ENCODE data around the gene KRTAP22-1.

Gene KRTAP22-1

DNA sequence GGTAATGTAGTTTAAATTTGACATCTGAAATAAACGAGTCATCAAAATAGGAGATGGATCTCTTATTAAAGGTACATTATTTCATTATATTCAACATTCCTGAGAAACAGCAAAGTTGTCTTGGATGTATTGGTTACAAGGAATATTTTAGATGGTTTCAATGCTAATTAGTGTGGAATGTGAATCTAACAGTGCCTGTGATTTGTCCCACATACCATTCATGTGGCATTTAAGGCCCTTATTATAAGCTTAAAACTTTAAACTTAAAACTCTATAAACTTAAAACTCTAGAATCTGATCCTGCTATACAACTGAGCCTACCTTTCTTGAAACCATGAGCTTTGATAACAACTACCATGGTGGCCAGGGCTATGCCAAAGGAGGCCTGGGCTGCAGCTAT lies at the start of gene KRTAP22-1:
Gene KRTAP22-1, plus strand, starts transcription at position 301 of the 400 bp plus-strand sequence.
- Histone ChIP-seq H3K36me3 (ENCODE audit: control insufficient read depth in 2 of 2, insufficient read depth in 2 of 2, low read length in 2 of 2) (no peaks in the 10 kb centered on the region), H3K27ac (ENCODE audit: low read length) (no peak within 1 kb of the TSS)

DNA sequence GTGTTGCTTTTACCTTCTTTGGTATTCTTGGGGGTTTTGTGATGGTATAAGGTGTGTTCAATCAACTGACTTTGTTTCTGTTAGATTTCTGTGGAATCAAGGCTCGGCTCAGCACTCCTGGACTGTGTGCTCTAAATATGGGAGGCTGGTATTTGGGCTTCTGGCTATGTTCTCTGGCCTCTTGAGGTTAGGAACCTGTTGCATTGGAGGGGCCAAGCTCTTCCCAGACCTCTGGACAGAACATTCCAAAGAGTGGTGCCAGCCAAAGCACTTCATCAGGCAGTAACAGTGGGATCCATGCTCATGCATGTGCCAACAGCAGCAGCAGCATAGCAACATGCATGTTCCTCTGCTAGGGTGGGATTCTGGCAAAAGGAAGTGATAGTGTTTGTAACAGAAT lies 48.1 kb upstream of the KRTAP22-1 start:
- Histone ChIP-seq H3K27ac (ENCODE audit: low read length) (no peak overlapping the region), H3K27me3 (ENCODE audit: control insufficient read depth in 1 of 2, insufficient read depth in 2 of 2, low read length in 2 of 2) (no peaks in the 10 kb centered on the region), H3K9me3 (ENCODE audit: control insufficient read depth in 2 of 2, low read length in 2 of 2) (no peaks in the 10 kb centered on the region), H3K4me3 (ENCODE audit: low read length in 2 of 2) (no peak overlapping the region), H3K36me3 (ENCODE audit: control insufficient read depth in 2 of 2, insufficient read depth in 2 of 2, low read length in 2 of 2) (no peaks in the 10 kb centered on the region), H3K4me1 (ENCODE audit: control insufficient read depth, insufficient read depth, low read length) (no peaks in the 10 kb centered on the region), H3K9ac (ENCODE audit: low read length in 2 of 2) (no peak overlapping the region)

More for the DNA sequence above, at the start of gene KRTAP22-1:
- H3K9ac ChIP-seq (ENCODE audit: low read length in 2 of 2) = no peak within 1 kb of the TSS
- H3K9me3 ChIP-seq (ENCODE audit: control insufficient read depth in 2 of 2, low read length in 2 of 2) = no peaks in the 10 kb centered on the region
- no peak within 1 kb of the TSS for H3K4me3 ChIP-seq (ENCODE audit: low read length in 2 of 2)
- no peaks in the 10 kb centered on the region for H3K4me1 ChIP-seq (ENCODE audit: control insufficient read depth, insufficient read depth, low read length)
- H3K27me3 ChIP-seq (ENCODE audit: control insufficient read depth in 1 of 2, insufficient read depth in 2 of 2, low read length in 2 of 2) = no peaks in the 10 kb centered on the region

DNA sequence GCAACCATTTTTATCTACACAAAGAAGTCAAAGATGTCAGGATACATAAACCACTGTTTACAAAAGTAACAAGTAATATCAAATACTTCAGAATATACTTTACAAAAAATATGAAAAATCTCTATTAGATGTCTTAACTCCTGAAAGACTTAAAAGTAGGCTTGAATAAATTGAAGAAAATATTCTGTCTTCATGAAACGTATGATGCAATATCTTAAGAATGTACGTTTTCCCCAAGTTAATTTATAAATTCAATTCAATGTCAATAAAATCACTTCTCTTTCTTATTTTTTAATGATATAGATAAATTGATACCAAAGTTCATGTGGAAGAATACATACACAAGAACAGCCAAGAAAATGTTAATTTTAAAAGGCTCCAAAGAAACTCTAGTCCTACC lies 45.8 kb upstream of the KRTAP22-1 start:
- no peak overlapping the region for H3K9ac ChIP-seq (ENCODE audit: low read length in 2 of 2)
- H3K27me3 ChIP-seq (ENCODE audit: control insufficient read depth in 1 of 2, insufficient read depth in 2 of 2, low read length in 2 of 2) = no peaks in the 10 kb centered on the region
- H3K9me3 ChIP-seq (ENCODE audit: control insufficient read depth in 2 of 2, low read length in 2 of 2) = no peaks in the 10 kb centered on the region
- H3K4me3 ChIP-seq (ENCODE audit: low read length in 2 of 2) = no peak overlapping the region
- H3K36me3 ChIP-seq (ENCODE audit: control insufficient read depth in 2 of 2, insufficient read depth in 2 of 2, low read length in 2 of 2) = no peaks in the 10 kb centered on the region
- no peak overlapping the region for H3K27ac ChIP-seq (ENCODE audit: low read length)
- no peaks in the 10 kb centered on the region for H3K4me1 ChIP-seq (ENCODE audit: control insufficient read depth, insufficient read depth, low read length)

DNA sequence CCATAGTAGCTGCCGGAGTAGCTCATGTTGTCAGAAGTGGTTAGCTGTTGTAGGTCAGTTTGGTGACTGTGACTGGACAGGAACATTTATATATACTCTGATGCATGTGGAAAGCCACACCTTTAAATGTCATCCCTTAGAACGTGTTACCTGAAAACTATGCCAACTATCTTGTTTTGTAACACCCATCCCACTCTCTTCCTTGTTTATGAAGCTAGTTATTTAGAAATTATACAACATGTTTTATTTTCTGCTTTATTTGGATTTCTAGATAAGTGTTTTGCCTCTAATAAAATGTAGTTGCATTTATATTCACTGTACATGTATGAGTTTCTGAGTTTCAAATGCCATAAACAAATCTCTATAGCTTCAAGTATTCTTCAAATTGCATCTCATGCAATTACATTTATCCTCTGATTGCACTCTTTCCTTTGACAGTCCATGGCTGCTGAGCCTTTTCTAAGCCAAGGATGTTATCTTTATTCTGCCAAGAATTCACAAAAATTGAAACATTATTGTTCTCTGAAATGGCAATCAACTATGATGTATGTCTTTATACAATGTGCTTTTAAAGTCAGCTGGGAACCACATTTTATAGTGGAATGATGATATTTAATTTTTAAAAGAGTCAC lies 39.5 kb upstream of the KRTAP22-1 start, which contains the start of gene KRTAP19-7:
Gene KRTAP19-7, minus strand, starts transcription at position 51 of the 632 bp plus-strand sequence. Its CDS starts 25 bp downstream, at position 26.
- Histone ChIP-seq H3K4me1 (ENCODE audit: control insufficient read depth, insufficient read depth, low read length) (no peaks in the 10 kb centered on the region), H3K36me3 (ENCODE audit: control insufficient read depth in 2 of 2, insufficient read depth in 2 of 2, low read length in 2 of 2) (no peaks in the 10 kb centered on the region), H3K27ac (ENCODE audit: low read length) (no peak within 1 kb of the TSS), H3K4me3 (ENCODE audit: low read length in 2 of 2) (no peak within 1 kb of the TSS), H3K9ac (ENCODE audit: low read length in 2 of 2) (no peak within 1 kb of the TSS), H3K9me3 (ENCODE audit: control insufficient read depth in 2 of 2, low read length in 2 of 2) (no peaks in the 10 kb centered on the region), H3K27me3 (ENCODE audit: control insufficient read depth in 1 of 2, insufficient read depth in 2 of 2, low read length in 2 of 2) (no peaks in the 10 kb centered on the region)

DNA sequence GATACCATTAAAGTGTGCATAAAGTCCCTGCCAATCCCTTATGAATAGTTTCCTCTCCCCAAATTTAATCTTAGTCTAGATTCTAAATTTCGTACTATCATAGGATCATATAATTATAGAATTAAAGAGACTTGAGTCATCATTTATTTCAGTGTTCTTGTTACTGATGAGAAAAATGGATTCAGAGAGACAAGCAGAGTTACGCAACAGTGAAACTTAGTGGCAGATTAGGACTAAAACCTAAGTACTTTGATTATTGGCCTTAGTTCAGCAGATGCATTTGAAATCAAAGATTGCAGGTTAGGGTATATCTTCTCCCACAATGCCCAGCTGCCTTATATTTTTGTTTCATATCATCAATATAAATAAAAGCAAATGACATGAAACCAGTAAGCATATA lies 38.9 kb upstream of the KRTAP22-1 start:
- Histone ChIP-seq H3K9me3 (ENCODE audit: control insufficient read depth in 2 of 2, low read length in 2 of 2) (no peaks in the 10 kb centered on the region), H3K27me3 (ENCODE audit: control insufficient read depth in 1 of 2, insufficient read depth in 2 of 2, low read length in 2 of 2) (no peaks in the 10 kb centered on the region), H3K4me1 (ENCODE audit: control insufficient read depth, insufficient read depth, low read length) (no peaks in the 10 kb centered on the region), H3K36me3 (ENCODE audit: control insufficient read depth in 2 of 2, insufficient read depth in 2 of 2, low read length in 2 of 2) (no peaks in the 10 kb centered on the region), H3K4me3 (ENCODE audit: low read length in 2 of 2) (no peak overlapping the region), H3K27ac (ENCODE audit: low read length) (no peak overlapping the region), H3K9ac (ENCODE audit: low read length in 2 of 2) (no peak overlapping the region)

DNA sequence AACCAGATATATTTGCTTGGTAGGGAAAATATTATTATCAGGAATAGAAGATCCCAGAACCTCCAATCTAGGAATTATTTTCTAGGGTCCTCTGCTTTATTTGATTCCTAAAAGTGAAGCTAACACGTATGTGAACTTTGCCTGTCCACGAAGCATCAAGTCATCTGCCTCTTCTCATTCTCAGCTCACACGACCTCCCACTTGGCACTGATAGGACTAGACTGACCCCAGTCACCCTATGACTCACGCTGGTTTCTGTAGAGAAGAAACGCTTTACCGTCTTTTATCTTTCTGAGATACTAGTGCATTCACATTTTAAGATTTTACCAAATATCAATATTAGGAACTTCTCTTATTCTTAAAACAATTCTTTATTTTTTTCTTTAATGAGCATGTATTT lies 37.8 kb upstream of the KRTAP22-1 start:
- no peak overlapping the region for H3K9ac ChIP-seq (ENCODE audit: low read length in 2 of 2)
- no peaks in the 10 kb centered on the region for H3K4me1 ChIP-seq (ENCODE audit: control insufficient read depth, insufficient read depth, low read length)
- H3K9me3 ChIP-seq (ENCODE audit: control insufficient read depth in 2 of 2, low read length in 2 of 2) = no peaks in the 10 kb centered on the region
- no peaks in the 10 kb centered on the region for H3K36me3 ChIP-seq (ENCODE audit: control insufficient read depth in 2 of 2, insufficient read depth in 2 of 2, low read length in 2 of 2)
- H3K4me3 ChIP-seq (ENCODE audit: low read length in 2 of 2) = no peak overlapping the region
- no peaks in the 10 kb centered on the region for H3K27me3 ChIP-seq (ENCODE audit: control insufficient read depth in 1 of 2, insufficient read depth in 2 of 2, low read length in 2 of 2)
- no peak overlapping the region for H3K27ac ChIP-seq (ENCODE audit: low read length)

DNA sequence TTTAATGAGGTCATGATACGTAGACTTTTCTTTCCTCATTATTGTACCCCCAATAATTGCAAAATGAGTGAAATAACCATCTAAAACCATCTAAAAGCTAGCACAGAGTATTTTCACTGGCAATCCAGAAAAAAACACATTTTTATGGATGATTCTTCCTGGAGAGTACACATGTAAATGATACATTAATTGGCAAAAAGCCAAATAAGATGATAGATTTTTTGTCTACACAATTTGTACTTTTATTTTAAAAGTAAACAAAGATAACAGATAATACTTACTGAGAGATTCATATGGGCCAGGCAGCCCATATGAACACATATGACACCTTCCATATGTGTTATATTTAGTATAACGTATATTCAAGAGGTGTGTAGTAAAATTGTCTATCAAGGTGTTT lies 37.3 kb upstream of the KRTAP22-1 start:
- H3K4me1 ChIP-seq (ENCODE audit: control insufficient read depth, insufficient read depth, low read length) = no peaks in the 10 kb centered on the region
- no peak overlapping the region for H3K9ac ChIP-seq (ENCODE audit: low read length in 2 of 2)
- no peak overlapping the region for H3K27ac ChIP-seq (ENCODE audit: low read length)
- no peak overlapping the region for H3K4me3 ChIP-seq (ENCODE audit: low read length in 2 of 2)
- no peaks in the 10 kb centered on the region for H3K9me3 ChIP-seq (ENCODE audit: control insufficient read depth in 2 of 2, low read length in 2 of 2)
- H3K27me3 ChIP-seq (ENCODE audit: control insufficient read depth in 1 of 2, insufficient read depth in 2 of 2, low read length in 2 of 2) = no peaks in the 10 kb centered on the region
- no peaks in the 10 kb centered on the region for H3K36me3 ChIP-seq (ENCODE audit: control insufficient read depth in 2 of 2, insufficient read depth in 2 of 2, low read length in 2 of 2)

DNA sequence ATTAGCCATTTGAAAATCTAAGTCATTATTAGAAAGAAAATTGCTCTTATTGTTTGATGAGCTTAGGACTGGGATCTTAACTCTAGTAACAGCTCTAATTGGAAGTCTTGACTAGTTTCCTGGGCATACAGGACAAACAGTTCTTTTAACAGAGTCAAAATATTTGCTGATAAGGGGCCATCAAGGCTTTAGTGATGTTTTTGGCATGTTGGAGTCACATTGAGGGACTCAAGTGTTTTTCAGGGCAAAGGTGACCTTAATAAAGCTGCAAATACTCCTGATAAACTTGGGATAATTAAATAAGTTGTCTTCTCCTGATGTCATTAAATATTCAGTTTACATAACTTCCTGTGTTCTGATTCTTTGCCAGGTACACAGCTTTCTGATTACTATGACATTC lies 33.3 kb upstream of the KRTAP22-1 start:
- Histone ChIP-seq H3K27ac (ENCODE audit: low read length) (no peak overlapping the region), H3K4me3 (ENCODE audit: low read length in 2 of 2) (no peak overlapping the region), H3K9me3 (ENCODE audit: control insufficient read depth in 2 of 2, low read length in 2 of 2) (no peaks in the 10 kb centered on the region)

DNA sequence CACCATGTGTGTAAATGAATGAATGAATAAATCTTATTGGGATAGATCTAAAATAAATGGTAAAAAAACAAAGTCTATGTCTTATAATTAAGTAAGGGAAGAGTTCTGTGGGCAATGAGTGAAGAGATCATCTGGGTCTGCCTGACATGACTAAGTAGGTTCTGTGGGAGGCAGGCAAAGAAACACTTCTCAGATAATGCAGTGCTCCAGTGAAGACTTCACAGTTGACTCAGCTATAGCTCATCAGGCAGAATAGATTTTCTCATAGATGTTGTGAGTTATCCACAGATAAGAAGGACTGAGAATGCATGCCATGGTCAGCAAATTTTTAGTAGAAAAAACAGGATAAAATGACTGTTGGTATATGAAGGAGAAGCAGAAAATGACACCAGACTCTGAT lies 23.1 kb upstream of the KRTAP22-1 start:
- no peaks in the 10 kb centered on the region for H3K4me1 ChIP-seq (ENCODE audit: control insufficient read depth, insufficient read depth, low read length)
- no peak overlapping the region for H3K4me3 ChIP-seq (ENCODE audit: low read length in 2 of 2)
- H3K9ac ChIP-seq (ENCODE audit: low read length in 2 of 2) = no peak overlapping the region
- no peaks in the 10 kb centered on the region for H3K27me3 ChIP-seq (ENCODE audit: control insufficient read depth in 1 of 2, insufficient read depth in 2 of 2, low read length in 2 of 2)
- no peaks in the 10 kb centered on the region for H3K9me3 ChIP-seq (ENCODE audit: control insufficient read depth in 2 of 2, low read length in 2 of 2)
- H3K36me3 ChIP-seq (ENCODE audit: control insufficient read depth in 2 of 2, insufficient read depth in 2 of 2, low read length in 2 of 2) = no peaks in the 10 kb centered on the region
- no peak overlapping the region for H3K27ac ChIP-seq (ENCODE audit: low read length)

More for the DNA sequence above, 33.3 kb upstream of the KRTAP22-1 start:
- Histone ChIP-seq H3K27me3 (ENCODE audit: control insufficient read depth in 1 of 2, insufficient read depth in 2 of 2, low read length in 2 of 2) (no peaks in the 10 kb centered on the region), H3K4me1 (ENCODE audit: control insufficient read depth, insufficient read depth, low read length) (no peaks in the 10 kb centered on the region), H3K36me3 (ENCODE audit: control insufficient read depth in 2 of 2, insufficient read depth in 2 of 2, low read length in 2 of 2) (no peaks in the 10 kb centered on the region), H3K9ac (ENCODE audit: low read length in 2 of 2) (no peak overlapping the region)

DNA sequence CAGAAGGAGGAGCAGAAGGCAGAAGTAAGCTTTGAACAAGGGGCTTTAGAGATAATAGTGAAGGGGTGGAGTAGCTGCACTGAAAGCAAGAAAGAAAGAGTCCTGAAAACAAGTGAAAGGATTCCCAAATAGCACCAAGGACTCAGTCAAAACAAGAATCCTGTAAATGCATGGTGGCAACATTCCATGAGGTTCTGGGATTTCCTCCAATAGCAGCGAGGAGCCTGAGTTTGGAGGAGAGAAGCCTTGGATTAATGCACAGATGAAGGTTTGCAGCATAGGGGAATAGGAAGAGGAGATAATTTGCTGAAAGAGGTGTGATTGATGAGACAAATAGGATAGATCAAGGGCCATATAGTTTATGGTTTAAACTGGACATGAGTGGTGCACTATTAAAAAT lies 21.5 kb upstream of the KRTAP22-1 start:
- no peak overlapping the region for H3K27ac ChIP-seq (ENCODE audit: low read length)
- H3K4me3 ChIP-seq (ENCODE audit: low read length in 2 of 2) = no peak overlapping the region
- no peaks in the 10 kb centered on the region for H3K27me3 ChIP-seq (ENCODE audit: control insufficient read depth in 1 of 2, insufficient read depth in 2 of 2, low read length in 2 of 2)
- H3K36me3 ChIP-seq (ENCODE audit: control insufficient read depth in 2 of 2, insufficient read depth in 2 of 2, low read length in 2 of 2) = no peaks in the 10 kb centered on the region
- no peaks in the 10 kb centered on the region for H3K9me3 ChIP-seq (ENCODE audit: control insufficient read depth in 2 of 2, low read length in 2 of 2)
- no peak overlapping the region for H3K9ac ChIP-seq (ENCODE audit: low read length in 2 of 2)
- H3K4me1 ChIP-seq (ENCODE audit: control insufficient read depth, insufficient read depth, low read length) = no peaks in the 10 kb centered on the region

DNA sequence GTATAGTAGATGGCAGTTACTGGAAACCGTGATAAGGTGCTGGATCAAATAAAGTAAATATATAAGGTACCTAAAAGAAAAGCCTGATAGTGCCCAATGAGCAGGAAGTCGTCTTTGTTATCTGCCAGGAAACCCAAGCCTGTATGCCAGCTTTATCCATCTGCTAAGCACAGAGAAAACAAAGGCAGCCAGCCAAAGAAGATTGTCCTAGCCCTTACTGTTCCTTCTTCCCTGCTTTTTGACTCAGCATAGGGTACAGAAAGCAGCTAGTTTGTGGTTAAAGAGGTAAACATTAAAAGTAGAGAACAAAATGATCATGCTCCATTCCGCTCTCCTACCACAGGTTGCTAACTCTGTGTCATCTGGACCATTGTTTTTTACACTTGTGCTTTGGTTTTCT lies 20.8 kb upstream of the KRTAP22-1 start:
- Histone ChIP-seq H3K36me3 (ENCODE audit: control insufficient read depth in 2 of 2, insufficient read depth in 2 of 2, low read length in 2 of 2) (no peaks in the 10 kb centered on the region), H3K9ac (ENCODE audit: low read length in 2 of 2) (no peak overlapping the region), H3K27ac (ENCODE audit: low read length) (no peak overlapping the region), H3K9me3 (ENCODE audit: control insufficient read depth in 2 of 2, low read length in 2 of 2) (no peaks in the 10 kb centered on the region), H3K27me3 (ENCODE audit: control insufficient read depth in 1 of 2, insufficient read depth in 2 of 2, low read length in 2 of 2) (no peaks in the 10 kb centered on the region), H3K4me1 (ENCODE audit: control insufficient read depth, insufficient read depth, low read length) (no peaks in the 10 kb centered on the region), H3K4me3 (ENCODE audit: low read length in 2 of 2) (no peak overlapping the region)
